HG02870 (cell line): ENCODE results near the gene MS4A15.
"Not testable (repeated sequence)": the region's sequence is repeated elsewhere in the genome, so short reads cannot be mapped to it uniquely, and the experiment has no call there.

Experiments
- ATAC-seq: cut with Tn5 transposase; IDR thresholded peaks from one replicate; pipeline ENCODE4 v1.9.1; 2021; ENCODE audit warnings: mild to moderate bottlenecking, moderate library complexity; ENCODE audit not compliant: unreplicated experiment

The MS4A15 gene

DNA sequence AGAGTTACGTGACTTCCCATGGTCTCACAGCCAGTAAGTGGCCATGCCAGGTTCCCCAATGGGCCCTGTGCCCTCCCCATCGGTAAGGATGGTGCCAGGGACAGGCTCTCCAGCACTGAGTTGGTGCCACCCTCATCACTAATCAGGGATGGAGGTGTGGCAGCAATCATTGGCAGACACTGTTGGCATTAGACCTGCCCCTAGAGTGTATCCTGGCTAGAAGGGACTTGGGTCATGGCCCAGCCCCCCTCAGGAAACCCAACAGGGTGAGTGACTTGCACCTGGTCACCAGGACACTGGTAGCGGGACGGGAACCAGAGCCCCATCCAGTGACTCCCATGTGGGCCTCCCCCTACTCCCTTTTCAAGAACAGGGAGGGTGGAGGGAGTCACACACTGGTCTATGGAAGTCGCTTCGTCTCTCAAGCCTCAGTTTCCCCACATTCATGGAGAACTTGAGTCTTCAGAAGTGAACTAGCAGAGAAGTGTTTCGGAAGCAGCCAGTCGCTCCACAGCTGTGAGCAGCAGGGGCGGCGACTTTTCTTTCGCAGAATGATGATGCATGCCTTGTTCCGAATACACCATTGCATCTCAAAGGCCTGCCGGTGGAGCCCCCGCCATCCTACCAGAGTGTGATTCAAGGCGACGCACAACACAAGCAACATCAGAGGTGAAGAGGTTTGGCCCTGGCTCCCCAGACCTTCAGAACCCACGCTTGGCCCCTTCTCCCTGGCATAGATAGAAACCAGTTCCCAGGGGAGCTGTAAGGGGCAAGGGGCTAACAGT, 41.4 kb downstream of the MS4A15 start:
- ATAC-seq, result no peak

DNA sequence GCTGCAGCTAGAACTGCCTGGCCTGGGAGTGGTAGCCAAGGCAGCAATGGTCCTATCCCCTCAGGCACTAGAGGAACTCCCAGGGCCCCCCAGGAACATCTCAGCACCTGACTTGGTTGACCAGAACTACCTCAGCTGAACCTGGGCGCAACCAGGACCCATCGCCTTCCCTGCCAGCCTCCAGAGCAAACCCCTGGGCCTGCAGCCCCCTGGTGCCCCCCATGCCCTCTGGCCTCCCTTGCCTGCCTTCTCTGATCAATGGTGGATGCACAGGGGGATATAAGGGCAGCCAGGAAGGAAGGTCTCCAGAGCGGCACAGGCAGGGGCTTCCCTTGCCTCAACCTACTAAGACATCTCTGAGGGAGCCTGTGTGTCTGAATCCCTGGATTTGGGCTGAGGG, 42.0 kb downstream of the MS4A15 start:
- no peak for ATAC-seq

GRCh38 chr11:60801194-60801593, 44.5 kb downstream of the MS4A15 start:
- no peak for ATAC-seq

DNA sequence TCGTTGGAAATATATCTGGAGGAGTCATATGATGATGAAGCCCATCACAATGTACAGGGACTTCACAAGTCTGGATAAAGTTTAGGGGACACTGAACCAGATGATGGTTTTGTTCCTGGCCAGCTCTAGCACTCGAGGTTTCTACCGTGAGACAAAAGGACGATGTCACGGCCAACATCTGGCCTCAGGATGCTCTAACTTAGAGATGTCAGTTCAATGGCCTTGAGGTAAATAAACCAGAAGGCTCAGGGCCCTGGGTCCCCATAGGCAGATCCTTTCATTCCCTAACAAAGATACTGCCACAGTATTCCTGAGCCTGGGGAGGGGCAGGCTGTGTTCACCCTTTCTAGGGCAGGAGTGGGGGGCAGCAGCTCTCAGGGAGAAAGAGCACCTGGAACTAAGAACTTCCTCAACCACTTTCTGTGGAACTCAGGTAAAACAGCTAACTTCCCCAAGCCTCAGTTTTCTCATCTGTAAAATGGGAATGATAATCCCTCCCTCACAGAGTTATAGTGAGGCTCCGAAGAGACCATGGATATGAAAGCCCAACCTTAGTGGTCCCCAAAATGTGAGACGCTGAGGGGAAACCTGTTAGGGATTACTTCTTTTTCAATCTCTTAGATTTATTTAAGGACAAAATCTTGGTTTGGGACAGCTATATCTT, 46.7 kb downstream of the MS4A15 start:
- no peak for ATAC-seq

GRCh38 chr11:60809249-60809648, 52.6 kb downstream of the MS4A15 start:
- ATAC-seq, result no peak

- ATAC-seq, result no peak
Measured at GRCh38 chr11:60809691-60810090, 53.0 kb downstream of the MS4A15 start.

DNA sequence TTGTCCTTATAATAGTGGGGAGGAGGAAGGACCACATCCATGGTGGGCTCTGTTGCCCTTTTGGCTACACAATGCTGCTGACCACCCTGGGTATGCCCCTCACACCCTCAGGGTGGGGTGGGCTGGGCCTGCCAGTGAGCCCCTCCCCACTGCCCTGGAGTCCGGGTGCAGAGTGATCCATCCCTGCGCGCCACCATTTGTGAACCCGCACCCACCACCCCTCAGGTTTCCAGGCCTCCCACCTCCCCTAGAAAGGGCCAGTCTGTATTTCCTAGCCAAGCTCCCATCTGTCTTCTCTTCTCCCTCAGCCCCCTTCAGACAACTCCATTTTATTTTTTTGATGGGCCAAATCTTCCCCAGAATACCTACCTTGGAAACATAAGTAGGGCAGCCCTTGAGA, 53.5 kb downstream of the MS4A15 start:
- no peak for ATAC-seq

DNA sequence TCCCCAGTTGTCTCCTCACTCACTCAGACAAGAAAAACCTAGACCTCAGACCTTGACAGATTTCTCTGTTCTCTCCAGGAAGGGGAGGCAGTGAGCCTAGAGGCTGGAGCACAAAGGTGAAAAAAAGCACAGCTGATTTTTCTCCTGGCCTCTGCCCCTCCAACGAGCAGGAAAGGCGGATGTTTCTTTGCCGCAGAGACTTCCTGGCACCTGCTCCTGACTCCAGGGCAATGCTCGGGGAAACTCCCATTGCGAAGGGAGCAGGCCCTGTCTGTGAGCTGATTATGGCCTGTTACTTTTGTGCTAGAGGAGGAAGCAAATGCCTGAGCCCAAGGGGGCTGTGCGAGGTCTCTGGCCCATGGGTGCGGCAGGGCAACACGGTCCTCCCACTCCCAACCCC, 53.9 kb downstream of the MS4A15 start:
- no peak for ATAC-seq

DNA sequence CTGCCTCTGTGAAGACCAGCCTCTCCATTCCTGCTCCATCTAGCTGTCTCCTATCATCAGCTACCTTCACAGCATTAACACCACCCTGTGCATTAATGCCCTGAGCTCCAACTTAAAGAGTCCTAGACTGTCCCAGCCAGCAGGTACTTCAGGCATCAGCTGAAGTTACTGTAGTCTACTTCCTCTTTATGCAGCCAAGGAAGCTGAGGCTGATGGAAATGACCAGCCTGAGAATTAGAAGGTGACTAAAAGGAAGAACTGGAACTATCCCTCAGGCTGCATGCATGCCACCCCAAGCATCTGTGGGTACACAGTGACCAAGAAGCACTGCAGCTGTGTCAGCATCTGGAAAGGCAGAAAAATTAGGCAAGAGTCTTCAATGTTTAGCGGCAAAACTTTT, 56.7 kb downstream of the MS4A15 start:
- ATAC-seq, result no peak

DNA sequence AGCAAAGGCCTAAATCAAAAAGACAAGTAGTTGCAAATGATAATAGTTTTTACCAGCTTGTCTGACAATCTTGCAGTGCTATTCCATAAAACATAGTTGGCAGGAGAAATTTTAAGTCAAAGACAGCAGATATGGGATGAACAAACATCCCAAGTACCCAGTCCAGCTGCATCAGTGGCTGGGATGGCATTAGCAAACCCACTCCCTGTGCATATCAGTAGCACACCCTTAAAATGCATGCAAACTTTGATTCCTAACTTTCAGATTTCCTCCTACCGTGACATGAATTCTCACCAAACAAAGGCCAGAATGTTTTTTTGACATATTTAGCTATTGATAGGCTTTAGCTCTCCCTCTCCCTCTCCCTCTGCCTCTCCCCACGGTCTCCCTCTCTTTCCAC, 57.4 kb downstream of the MS4A15 start:
- ATAC-seq, result no peak

- no peak for ATAC-seq
Measured at GRCh38 chr11:60816590-60817157, 60.0 kb downstream of the MS4A15 start.

GRCh38 chr11:60818057-60818456, 61.4 kb downstream of the MS4A15 start:
- ATAC-seq, result no peak

- ATAC-seq, result no peak
Measured at GRCh38 chr11:60821827-60822599, 65.3 kb downstream of the MS4A15 start.

DNA sequence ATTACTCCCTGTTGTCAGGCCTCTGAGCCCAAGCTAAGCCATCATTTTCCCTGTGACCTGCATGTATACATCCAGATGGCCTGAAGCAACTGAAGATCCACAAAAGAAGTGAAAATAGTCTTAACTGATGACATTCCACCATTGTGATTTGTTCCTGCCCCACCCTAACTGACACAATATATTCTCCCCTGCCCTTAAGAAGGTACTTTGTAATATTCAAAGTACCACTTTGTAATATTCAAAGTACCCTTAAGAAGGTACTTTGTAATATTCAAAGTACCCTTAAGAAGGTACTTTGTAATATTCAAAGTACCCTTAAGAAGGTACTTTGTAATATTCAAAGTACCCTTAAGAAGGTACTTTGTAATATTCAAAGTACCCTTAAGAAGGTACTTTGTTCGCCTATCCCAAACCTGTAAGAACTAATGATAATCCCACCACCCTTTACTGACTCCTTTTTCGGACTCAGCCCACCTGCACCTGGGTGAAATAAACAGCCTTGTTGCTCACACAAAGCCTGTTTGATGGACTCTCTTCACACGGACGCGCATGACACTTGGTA, 67.2 kb downstream of the MS4A15 start:
- ATAC-seq, result not testable (repeated sequence)

DNA sequence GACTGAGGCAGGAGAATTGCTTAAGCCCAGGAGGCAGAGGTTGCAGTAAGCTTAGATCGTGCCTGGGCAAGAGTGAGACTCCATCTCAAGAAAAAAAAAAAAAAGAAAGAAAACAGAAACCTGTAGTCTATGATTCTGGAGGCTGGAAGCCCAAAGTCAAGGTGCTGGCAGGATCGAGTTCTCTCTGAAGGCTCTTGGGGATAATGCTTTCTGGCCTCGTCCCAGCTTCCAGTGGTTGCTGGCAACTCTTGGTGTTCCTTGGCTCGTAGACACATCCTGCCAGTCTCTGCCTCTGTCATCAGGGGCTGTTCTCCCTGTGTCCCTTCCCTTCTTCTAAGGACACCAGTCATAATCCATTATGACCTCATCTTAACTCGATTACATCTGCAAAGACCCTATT, 68.5 kb downstream of the MS4A15 start:
- ATAC-seq, result no peak

- no peak for ATAC-seq
Measured at GRCh38 chr11:60825790-60826189, 69.1 kb downstream of the MS4A15 start.
